GM23338 (cell line): ENCODE results near the gene MLF2. TPM values are rescaled to one million over a fixed set of nuclear protein-coding genes. Genes with fewer than 3 reads are reported as not detected.

Experiments used
- ATAC-seq: fragments of 200-7000 bp; cut with Tn5 transposase; 3 replicates; pipeline ENCODE4 v1.9.1; 2020
- DNase-seq: peaks from one replicate; pipeline ENCODE4 v3.0.0-alpha.2; 2015; ENCODE audit warnings: low spot score
- H2AFZ ChIP-seq: fragments of 200-600 bp; sonication (generic); 2 replicates; pipeline ENCODE4 v1.8.0; 2016; ENCODE audit warnings: antibody characterized with exemption, mild to moderate bottlenecking, moderate library complexity
- H3F3A ChIP-seq: fragments of 200-600 bp; sonication (generic); replicated peaks from 2 replicates; pipeline ENCODE4 v1.8.0; 2017; ENCODE audit warnings: antibody characterized with exemption, mixed run types, low read depth
- H3K27ac ChIP-seq: fragments of 200-600 bp; sonication (generic); 2 replicates; pipeline ENCODE4 v1.6.1; 2016; ENCODE audit warnings: low read depth
- H3K27me3 ChIP-seq: fragments of 200-600 bp; sonication (generic); 2 replicates; pipeline ENCODE4 v1.8.0; 2016; ENCODE audit warnings: mild to moderate bottlenecking, mixed run types, moderate library complexity; ENCODE audit not compliant: insufficient read depth
- H3K36me3 ChIP-seq: fragments of 200-600 bp; sonication (generic); 2 replicates; pipeline ENCODE4 v1.8.0; 2016; ENCODE audit warnings: mild to moderate bottlenecking; ENCODE audit not compliant: insufficient read depth
- H3K4me1 ChIP-seq: fragments of 200-600 bp; sonication (generic); 2 replicates; pipeline ENCODE4 v1.8.0; 2016; ENCODE audit warnings: mild to moderate bottlenecking, moderate library complexity; ENCODE audit not compliant: insufficient read depth
- H3K4me2 ChIP-seq: fragments of 200-600 bp; sonication (generic); 2 replicates; pipeline ENCODE4 v1.7.1; 2017; ENCODE audit warnings: mixed run types
- H3K4me3 ChIP-seq: fragments of 200-600 bp; sonication (generic); 2 replicates; pipeline ENCODE4 v1.6.1; 2016; ENCODE audit warnings: mixed run types
- H3K79me2 ChIP-seq: fragments of 200-600 bp; sonication (generic); replicated peaks from 2 replicates; pipeline ENCODE4 v1.8.0; 2017; ENCODE audit warnings: mild to moderate bottlenecking; ENCODE audit not compliant: insufficient read depth
- H3K9me2 ChIP-seq: fragments of 200-600 bp; sonication (generic); 2 replicates; pipeline ENCODE4 v1.8.0; 2017; ENCODE audit not compliant: insufficient read depth
- H4K20me1 ChIP-seq: fragments of 200-600 bp; sonication (generic); replicated peaks from 2 replicates; pipeline ENCODE4 v1.8.0; 2017; ENCODE audit warnings: mild to moderate bottlenecking; ENCODE audit not compliant: insufficient read depth
- H3K27ac Mint-ChIP-seq: 2 replicates; pipeline ENCODE4 v1.8.0; 2020; ENCODE audit warnings: inconsistent platforms, mild to moderate bottlenecking, moderate library complexity, mixed read lengths
- H3K27me3 Mint-ChIP-seq: 3 replicates; pipeline ENCODE4 v1.8.0; 2022; ENCODE audit warnings: low read depth, mild to moderate bottlenecking, moderate library complexity, mixed read lengths, inconsistent platforms; ENCODE audit not compliant: insufficient read depth, poor library complexity
- H3K36me3 Mint-ChIP-seq: 3 replicates; pipeline ENCODE4 v1.8.0; 2021; ENCODE audit warnings: low read depth, mild to moderate bottlenecking, inconsistent platforms, moderate library complexity, mixed read lengths
- H3K4me1 Mint-ChIP-seq: 3 replicates; pipeline ENCODE4 v1.8.0; 2020; ENCODE audit warnings: mild to moderate bottlenecking, inconsistent platforms, mixed read lengths
- H3K4me3 Mint-ChIP-seq: 3 replicates; pipeline ENCODE4 v1.8.0; 2021; ENCODE audit warnings: moderate library complexity, mild to moderate bottlenecking, inconsistent platforms, mixed read lengths
- H3K9me3 Mint-ChIP-seq: 3 replicates; pipeline ENCODE4 v1.8.0; 2020; ENCODE audit warnings: moderate library complexity, mild to moderate bottlenecking, inconsistent platforms, mixed read lengths
- CREB1 ChIP-seq: fragments of 250-450 bp; sonication (Bioruptor Pico); IDR thresholded peaks from 2 replicates; pipeline ENCODE4 v1.5.0; 2020; ENCODE audit warnings: low read depth, mild to moderate bottlenecking, moderate library complexity
- ETS1 ChIP-seq: IDR thresholded peaks from 2 replicates; pipeline ENCODE4 v1.6.1; 2016; ENCODE audit warnings: antibody characterized with exemption
- EZH2 ChIP-seq: fragments of 200-600 bp; sonication (generic); IDR thresholded peaks from one replicate; pipeline ENCODE4 v1.8.0; 2017; ENCODE audit warnings: antibody characterized with exemption, mild to moderate bottlenecking, low read depth; ENCODE audit not compliant: unreplicated experiment
- EZH2phosphoT487 ChIP-seq: fragments of 200-600 bp; sonication (generic); IDR thresholded peaks from one replicate; pipeline ENCODE4 v1.8.1; 2018; ENCODE audit warnings: antibody characterized with exemption; ENCODE audit not compliant: unreplicated experiment
- JUNB ChIP-seq: IDR thresholded peaks from one replicate; pipeline ENCODE4 v1.6.1; 2016; ENCODE audit warnings: antibody characterized with exemption; ENCODE audit not compliant: unreplicated experiment
- NANOG ChIP-seq: IDR thresholded peaks from 2 replicates; pipeline ENCODE4 v1.6.1; 2016; ENCODE audit warnings: antibody characterized with exemption, borderline replicate concordance
- POLR2AphosphoS5 ChIP-seq: IDR thresholded peaks from 2 replicates; pipeline ENCODE4 v1.6.1; 2016; ENCODE audit warnings: antibody characterized with exemption, low read depth
- REST ChIP-seq: IDR thresholded peaks from one replicate; pipeline ENCODE4 v1.6.1; 2018; ENCODE audit warnings: antibody characterized with exemption; ENCODE audit not compliant: unreplicated experiment
- ZNF114 ChIP-seq: fragments of 250-450 bp; sonication (Bioruptor Pico); IDR thresholded peaks from 2 replicates; pipeline ENCODE4 v1.5.0; 2020; ENCODE audit warnings: mild to moderate bottlenecking, moderate library complexity
- ZNF331 ChIP-seq: fragments of 250-450 bp; sonication (Bioruptor Pico); IDR thresholded peaks from 2 replicates; pipeline ENCODE4 v1.5.0; 2020; ENCODE audit warnings: low read depth, mild to moderate bottlenecking, moderate library complexity
- polyA plus RNA-seq: library from polyadenylated mRNA; unstranded; fragments of >200 nt; fragmentation: Nextera tagmentation; extraction: Ambion mirVana; gene quantifications from 2 replicates; pipeline ENCODE4 v1.2.1, GENCODE V29; 2016
- total RNA-seq: library from RNA; depleted of rRNA; stranded (reverse); fragments of >200 nt; shearing (Covaris generic); gene quantifications from 2 replicates; pipeline ENCODE4 v1.2.3, GENCODE V29; 2014
- TF ChIP-seq, protein P1 (sequence below): fragments of 250-450 bp; sonication (Bioruptor Pico); IDR thresholded peaks from 2 replicates; pipeline ENCODE4 v1.5.0; 2020; ENCODE audit warnings: mild to moderate bottlenecking, moderate library complexity

Gene MLF2
- total and polyA plus RNA-seq, 2 experiments from 2014 or later = 280 to 289 TPM

- H3K9me2 ChIP-seq = no peaks in the 10 kb centered on the region
- peaks cover 12% of the 10 kb centered on the region for H3K4me1 Mint-ChIP-seq
- H3K27me3 ChIP-seq = no peaks in the 10 kb centered on the region
- H3K27me3 Mint-ChIP-seq = peaks cover 14% of the 10 kb centered on the region
- H3F3A ChIP-seq = peaks cover 11% of the 10 kb centered on the region
- no peak overlapping the region for H2AFZ ChIP-seq
- no peak for TF ChIP-seq JUNB
- no peak for TF ChIP-seq EZH2phosphoT487
- no peak for TF ChIP-seq ZNF331
- no peak for TF ChIP-seq POLR2AphosphoS5
- ATAC-seq (no peak), DNase-seq (no peak)
- peak overlapping the region; percentile 84 for H3K4me3 Mint-ChIP-seq
- no peak overlapping the region for H3K4me3 ChIP-seq
- no peak overlapping the region for H3K27ac Mint-ChIP-seq
- peaks cover 16% of the 10 kb centered on the region for H3K4me1 ChIP-seq
- no peaks in the 10 kb centered on the region for H4K20me1 ChIP-seq
- H3K36me3 ChIP-seq = peaks cover 14% of the 10 kb centered on the region; the same call in 1 of the 2 replicates
- H3K79me2 ChIP-seq = peaks cover 12% of the 10 kb centered on the region; the same call in 1 of the 2 replicates
- no peak overlapping the region for H3K27ac ChIP-seq
- peaks cover 26% of the 10 kb centered on the region for H3K36me3 Mint-ChIP-seq
- H3K9me3 Mint-ChIP-seq = no peaks in the 10 kb centered on the region; the same call in 2 of the 3 replicates
- peak overlapping the region; percentile 96; the same call in 1 of the 2 replicates for H3K4me2 ChIP-seq
These were observed 27.6 kb downstream of the MLF2 start for GRCh38 chr12:6725350-6725749.

- peak; percentile 28 for DNase-seq
- peak overlapping the region; percentile 34; the same call in 1 of the 2 replicates for H2AFZ ChIP-seq
- peak overlapping the region; percentile 96 for H3K27ac Mint-ChIP-seq
- TF ChIP-seq ETS1 = no peak
- TF ChIP-seq JUNB = no peak
- TF ChIP-seq NANOG = no peak
- no peak for TF ChIP-seq POLR2AphosphoS5
- TF ChIP-seq, protein P1, sequence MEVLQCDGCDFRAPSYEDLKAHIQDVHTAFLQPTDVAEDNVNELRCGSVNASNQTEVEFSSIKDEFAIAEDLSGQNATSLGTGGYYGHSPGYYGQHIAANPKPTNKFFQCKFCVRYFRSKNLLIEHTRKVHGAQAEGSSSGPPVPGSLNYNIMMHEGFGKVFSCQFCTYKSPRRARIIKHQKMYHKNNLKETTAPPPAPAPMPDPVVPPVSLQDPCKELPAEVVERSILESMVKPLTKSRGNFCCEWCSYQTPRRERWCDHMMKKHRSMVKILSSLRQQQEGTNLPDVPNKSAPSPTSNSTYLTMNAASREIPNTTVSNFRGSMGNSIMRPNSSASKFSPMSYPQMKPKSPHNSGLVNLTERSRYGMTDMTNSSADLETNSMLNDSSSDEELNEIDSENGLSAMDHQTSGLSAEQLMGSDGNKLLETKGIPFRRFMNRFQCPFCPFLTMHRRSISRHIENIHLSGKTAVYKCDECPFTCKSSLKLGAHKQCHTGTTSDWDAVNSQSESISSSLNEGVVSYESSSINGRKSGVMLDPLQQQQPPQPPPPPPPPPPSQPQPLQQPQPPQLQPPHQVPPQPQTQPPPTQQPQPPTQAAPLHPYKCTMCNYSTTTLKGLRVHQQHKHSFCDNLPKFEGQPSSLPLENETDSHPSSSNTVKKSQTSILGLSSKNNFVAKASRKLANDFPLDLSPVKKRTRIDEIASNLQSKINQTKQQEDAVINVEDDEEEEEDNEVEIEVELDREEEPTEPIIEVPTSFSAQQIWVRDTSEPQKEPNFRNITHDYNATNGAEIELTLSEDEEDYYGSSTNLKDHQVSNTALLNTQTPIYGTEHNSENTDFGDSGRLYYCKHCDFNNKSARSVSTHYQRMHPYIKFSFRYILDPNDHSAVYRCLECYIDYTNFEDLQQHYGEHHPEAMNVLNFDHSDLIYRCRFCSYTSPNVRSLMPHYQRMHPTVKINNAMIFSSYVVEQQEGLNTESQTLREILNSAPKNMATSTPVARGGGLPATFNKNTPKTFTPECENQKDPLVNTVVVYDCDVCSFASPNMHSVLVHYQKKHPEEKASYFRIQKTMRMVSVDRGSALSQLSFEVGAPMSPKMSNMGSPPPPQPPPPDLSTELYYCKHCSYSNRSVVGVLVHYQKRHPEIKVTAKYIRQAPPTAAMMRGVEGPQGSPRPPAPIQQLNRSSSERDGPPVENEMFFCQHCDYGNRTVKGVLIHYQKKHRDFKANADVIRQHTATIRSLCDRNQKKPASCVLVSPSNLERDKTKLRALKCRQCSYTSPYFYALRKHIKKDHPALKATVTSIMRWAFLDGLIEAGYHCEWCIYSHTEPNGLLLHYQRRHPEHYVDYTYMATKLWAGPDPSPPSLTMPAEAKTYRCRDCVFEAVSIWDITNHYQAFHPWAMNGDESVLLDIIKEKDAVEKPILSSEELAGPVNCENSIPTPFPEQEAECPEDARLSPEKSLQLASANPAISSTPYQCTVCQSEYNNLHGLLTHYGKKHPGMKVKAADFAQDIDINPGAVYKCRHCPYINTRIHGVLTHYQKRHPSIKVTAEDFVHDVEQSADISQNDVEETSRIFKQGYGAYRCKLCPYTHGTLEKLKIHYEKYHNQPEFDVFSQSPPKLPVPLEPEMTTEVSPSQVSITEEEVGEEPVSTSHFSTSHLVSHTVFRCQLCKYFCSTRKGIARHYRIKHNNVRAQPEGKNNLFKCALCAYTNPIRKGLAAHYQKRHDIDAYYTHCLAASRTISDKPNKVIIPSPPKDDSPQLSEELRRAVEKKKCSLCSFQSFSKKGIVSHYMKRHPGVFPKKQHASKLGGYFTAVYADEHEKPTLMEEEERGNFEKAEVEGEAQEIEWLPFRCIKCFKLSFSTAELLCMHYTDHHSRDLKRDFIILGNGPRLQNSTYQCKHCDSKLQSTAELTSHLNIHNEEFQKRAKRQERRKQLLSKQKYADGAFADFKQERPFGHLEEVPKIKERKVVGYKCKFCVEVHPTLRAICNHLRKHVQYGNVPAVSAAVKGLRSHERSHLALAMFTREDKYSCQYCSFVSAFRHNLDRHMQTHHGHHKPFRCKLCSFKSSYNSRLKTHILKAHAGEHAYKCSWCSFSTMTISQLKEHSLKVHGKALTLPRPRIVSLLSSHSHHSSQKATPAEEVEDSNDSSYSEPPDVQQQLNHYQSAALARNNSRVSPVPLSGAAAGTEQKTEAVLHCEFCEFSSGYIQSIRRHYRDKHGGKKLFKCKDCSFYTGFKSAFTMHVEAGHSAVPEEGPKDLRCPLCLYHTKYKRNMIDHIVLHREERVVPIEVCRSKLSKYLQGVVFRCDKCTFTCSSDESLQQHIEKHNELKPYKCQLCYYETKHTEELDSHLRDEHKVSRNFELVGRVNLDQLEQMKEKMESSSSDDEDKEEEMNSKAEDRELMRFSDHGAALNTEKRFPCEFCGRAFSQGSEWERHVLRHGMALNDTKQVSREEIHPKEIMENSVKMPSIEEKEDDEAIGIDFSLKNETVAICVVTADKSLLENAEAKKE = no peak
- TF ChIP-seq ZNF331 = no peak
- TF ChIP-seq REST = no peak
- no peak for TF ChIP-seq ZNF114 (CRISPR knock-in tag)
- TF ChIP-seq CREB1 (CRISPR knock-in tag) = no peak
- no peak for TF ChIP-seq EZH2phosphoT487
- no peak for TF ChIP-seq EZH2
These were observed 28.5 kb downstream of the MLF2 start for GRCh38 chr12:6724409-6724797.

More at GRCh38 chr12:6724409-6724797, 28.5 kb downstream of the MLF2 start:
- H3F3A ChIP-seq = peaks cover 11% of the 10 kb centered on the region
- H3K79me2 ChIP-seq = peaks cover 12% of the 10 kb centered on the region; the same call in 1 of the 2 replicates
- Mint-ChIP-seq H3K27me3 (peaks cover 17% of the 10 kb centered on the region), H3K9me3 (no peaks in the 10 kb centered on the region; the same call in 2 of the 3 replicates), H3K36me3 (peaks cover 17% of the 10 kb centered on the region), H3K4me1 (peaks cover 12% of the 10 kb centered on the region), H3K4me3 (peak overlapping the region; percentile 84)
- no peaks in the 10 kb centered on the region for H4K20me1 ChIP-seq
- H3K4me1 ChIP-seq = peaks cover 16% of the 10 kb centered on the region
- H3K27ac ChIP-seq = peak overlapping the region; percentile 90
- peak; percentile 15 for ATAC-seq
- no peaks in the 10 kb centered on the region for H3K27me3 ChIP-seq
- H3K4me3 ChIP-seq = peak overlapping the region; percentile 54
- peaks cover 9% of the 10 kb centered on the region; the same call in 1 of the 2 replicates for H3K36me3 ChIP-seq
- H3K4me2 ChIP-seq = peak overlapping the region; percentile 96
- H3K9me2 ChIP-seq = no peaks in the 10 kb centered on the region
